Uterus (tissue), 4 donors: ENCODE measurements around the gene SLC4A4. TPM values are rescaled to one million over a fixed set of nuclear protein-coding genes. Genes with fewer than 3 reads are reported as not detected.

ENCODE experiments used
- DNase-seq, 2 donors: peaks; one replicate each; pipeline ENCODE4 v3.0.0-alpha.2; 2019 to 2020
- H3K27ac ChIP-seq, 2 donors: fragments of 200-600 bp; sonication (generic); 1 replicate in 1 of 2; 2 replicates in 1 of 2; pipeline ENCODE4 v1.5.1; 2016 to 2018
- H3K27me3 ChIP-seq, 2 donors: fragments of 200-600 bp; sonication (generic); one replicate each; pipeline ENCODE4 v1.5.1; 2018 to 2019; ENCODE audit warnings: control low read depth in 1 of 2
- H3K36me3 ChIP-seq, 2 donors: fragments of 200-600 bp; sonication (generic); one replicate each; pipeline ENCODE4 v1.5.1; 2019; ENCODE audit warnings: control low read depth in 1 of 2
- H3K4me1 ChIP-seq, 2 donors: fragments of 200-600 bp; sonication (generic); one replicate each; pipeline ENCODE4 v1.5.1; 2018 to 2019; ENCODE audit warnings: control low read depth in 1 of 2
- H3K4me3 ChIP-seq, 2 donors: fragments of 200-600 bp; sonication (generic); 1 replicate in 1 of 2; 2 replicates in 1 of 2; pipeline ENCODE4 v1.5.1; 2018 to 2019; ENCODE audit warnings: mild to moderate bottlenecking in 1 of 2
- H3K9me3 ChIP-seq, 2 donors: fragments of 200-600 bp; sonication (generic); one replicate each; pipeline ENCODE4 v1.5.1; 2019; ENCODE audit warnings: control low read depth in 1 of 2
- POLR2A ChIP-seq, 2 donors: fragments of 450-650 bp; IDR thresholded peaks; one replicate each; pipeline ENCODE4 v1.6.1; 2016; ENCODE audit warnings: antibody characterized with exemption in 2 of 2, mild to moderate bottlenecking in 1 of 2, moderate library complexity in 1 of 2
- intact Hi-C: fragments of 100-400 bp; cut with DNase I; formaldehyde crosslinking; loops from one replicate; pipeline ENCODE4 v1.15.1; 2023; ENCODE audit warnings: low total_unique reads
- total RNA-seq, 4 donors: library from RNA; depleted of rRNA in 3 of 4; stranded (reverse); fragments of >200 nt in 3 of 4; gene quantifications; one replicate each; pipeline versions ENCODE4 v1.1.0 to v1.2.4, GENCODE V29; 2014 to 2023
- TF ChIP-seq, protein P1 (sequence below), 4 experiments: fragments of 200-600 bp in 2 of 4; fragments of 450-650 bp in 2 of 4; sonication (generic) in 2 of 4; IDR thresholded peaks; one replicate each; pipeline ENCODE4 v1.5.1; 2016 to 2019; ENCODE audit warnings: antibody characterized with exemption in 4 of 4, mild to moderate bottlenecking in 2 of 4, moderate library complexity in 1 of 4
- donor health status: DM: yes; HTN: yes; CAD: no.

The SLC4A4 gene
- total RNA-seq, 4 donors from 2014 or later: 0.29 to 9.0 (median 0.87) TPM

DNA sequence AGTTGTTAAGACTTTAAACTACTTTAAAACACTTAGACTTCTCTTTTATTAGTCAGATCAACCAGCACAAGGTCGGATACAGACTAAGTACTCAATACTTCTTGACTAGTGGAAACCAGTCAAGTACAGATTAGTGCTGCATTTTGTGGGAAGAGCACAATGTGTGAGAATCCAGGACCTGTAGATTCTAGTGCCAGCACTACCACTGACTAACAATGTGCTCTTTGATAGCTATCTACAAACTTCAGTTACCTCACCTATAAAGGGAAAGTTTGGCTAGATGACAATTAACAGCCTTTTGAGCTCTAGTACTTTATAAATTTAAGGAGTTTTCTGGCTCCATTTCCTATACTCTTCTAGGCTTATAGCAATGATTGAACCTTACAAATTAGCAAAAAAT lies 181.5 kb downstream of the SLC4A4 start:
- no peak for TF ChIP-seq POLR2A (IDR thresholded peaks at IDR 0.05)
- TF ChIP-seq, protein P1, sequence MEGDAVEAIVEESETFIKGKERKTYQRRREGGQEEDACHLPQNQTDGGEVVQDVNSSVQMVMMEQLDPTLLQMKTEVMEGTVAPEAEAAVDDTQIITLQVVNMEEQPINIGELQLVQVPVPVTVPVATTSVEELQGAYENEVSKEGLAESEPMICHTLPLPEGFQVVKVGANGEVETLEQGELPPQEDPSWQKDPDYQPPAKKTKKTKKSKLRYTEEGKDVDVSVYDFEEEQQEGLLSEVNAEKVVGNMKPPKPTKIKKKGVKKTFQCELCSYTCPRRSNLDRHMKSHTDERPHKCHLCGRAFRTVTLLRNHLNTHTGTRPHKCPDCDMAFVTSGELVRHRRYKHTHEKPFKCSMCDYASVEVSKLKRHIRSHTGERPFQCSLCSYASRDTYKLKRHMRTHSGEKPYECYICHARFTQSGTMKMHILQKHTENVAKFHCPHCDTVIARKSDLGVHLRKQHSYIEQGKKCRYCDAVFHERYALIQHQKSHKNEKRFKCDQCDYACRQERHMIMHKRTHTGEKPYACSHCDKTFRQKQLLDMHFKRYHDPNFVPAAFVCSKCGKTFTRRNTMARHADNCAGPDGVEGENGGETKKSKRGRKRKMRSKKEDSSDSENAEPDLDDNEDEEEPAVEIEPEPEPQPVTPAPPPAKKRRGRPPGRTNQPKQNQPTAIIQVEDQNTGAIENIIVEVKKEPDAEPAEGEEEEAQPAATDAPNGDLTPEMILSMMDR (IDR thresholded peaks at IDR 0.05): no peak
- no peaks in the 10 kb centered on the region for H3K27me3 ChIP-seq

GRCh38 chr4:71520850-71521249 lies 182.0 kb downstream of the SLC4A4 start:
- intact Hi-C loops: no loop called here
- no peak overlapping the region for H3K27ac ChIP-seq
- no peaks in the 10 kb centered on the region for H3K36me3 ChIP-seq
- TF ChIP-seq, protein P1 (IDR thresholded peaks at IDR 0.05): no peak
- no peak for TF ChIP-seq POLR2A (IDR thresholded peaks at IDR 0.05)
- H3K4me3 ChIP-seq: no peak overlapping the region
- H3K27me3 ChIP-seq: no peaks in the 10 kb centered on the region
- no peak for DNase-seq
- H3K9me3 ChIP-seq: no peaks in the 10 kb centered on the region
- H3K4me1 ChIP-seq: no peaks in the 10 kb centered on the region

More for the DNA sequence above, 181.5 kb downstream of the SLC4A4 start:
- DNase-seq: no peak
- Histone ChIP-seq H3K4me3 (no peak overlapping the region), H3K9me3 (no peaks in the 10 kb centered on the region), H3K27ac (no peak overlapping the region), H3K36me3 (no peaks in the 10 kb centered on the region), H3K4me1 (no peaks in the 10 kb centered on the region)
- intact Hi-C loops: no loop called here

DNA sequence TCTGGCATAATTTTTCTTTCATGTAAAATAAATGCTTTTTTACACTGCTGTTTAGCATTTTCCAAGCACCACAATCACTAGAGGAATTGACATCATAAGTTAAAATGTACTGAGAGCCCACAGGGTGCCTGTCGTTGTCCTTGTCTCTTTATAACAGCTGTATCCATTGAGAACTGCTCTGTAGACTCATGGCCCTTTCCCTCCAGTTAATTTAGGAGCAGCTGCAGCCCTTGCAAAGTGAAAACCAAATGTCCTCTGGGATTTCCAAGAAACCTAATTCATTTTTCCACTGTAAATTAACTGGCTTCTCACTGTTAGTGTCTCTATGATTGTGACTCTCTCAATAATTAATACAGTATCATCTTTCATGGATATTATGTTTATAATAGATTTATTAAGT lies 185.9 kb downstream of the SLC4A4 start:
- no peak for TF ChIP-seq POLR2A (IDR thresholded peaks at IDR 0.05)
- TF ChIP-seq, protein P1 (IDR thresholded peaks at IDR 0.05): no peak
- Histone ChIP-seq H3K4me3 (no peak overlapping the region), H3K27ac (no peak overlapping the region), H3K27me3 (no peaks in the 10 kb centered on the region), H3K36me3 (no peaks in the 10 kb centered on the region), H3K4me1 (no peaks in the 10 kb centered on the region), H3K9me3 (no peaks in the 10 kb centered on the region)
- intact Hi-C loops: no loop called here
- DNase-seq: no peak

DNA sequence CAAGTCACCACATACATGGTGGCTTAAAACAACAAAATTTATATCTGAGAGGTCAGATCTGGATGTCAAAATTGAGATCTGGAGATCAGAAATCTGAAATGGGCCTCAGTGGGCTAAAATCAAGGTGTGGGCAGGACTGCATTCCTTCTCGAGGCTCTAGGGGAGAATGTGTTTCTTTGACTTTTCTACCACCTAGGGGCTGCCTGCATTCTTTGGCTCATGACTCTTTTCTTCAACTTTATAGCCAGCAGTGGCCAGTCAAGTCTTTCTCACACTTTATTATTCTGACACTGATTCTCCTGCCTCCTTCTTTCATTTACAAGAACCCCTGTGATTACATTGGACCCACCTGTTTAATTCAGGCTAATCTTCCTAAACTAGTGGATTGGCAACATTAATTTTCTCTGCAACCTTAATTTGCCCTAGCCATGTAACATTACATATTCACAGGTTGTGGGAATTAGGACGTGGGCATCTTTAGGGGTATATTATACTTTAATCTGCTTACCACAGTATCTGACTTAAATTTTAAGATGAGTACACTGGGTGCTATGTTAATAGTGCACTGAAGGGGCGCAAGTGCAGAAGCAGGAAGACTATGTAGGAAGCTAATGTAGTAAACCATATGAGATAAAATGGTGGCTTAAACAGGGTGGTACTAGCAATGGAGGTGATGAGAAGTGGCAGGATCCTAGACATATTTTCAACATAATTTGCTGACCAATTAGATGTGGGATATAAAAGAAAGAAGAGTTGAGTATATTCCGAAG lies 188.0 kb downstream of the SLC4A4 start:
- intact Hi-C loops: no loop called here

DNA sequence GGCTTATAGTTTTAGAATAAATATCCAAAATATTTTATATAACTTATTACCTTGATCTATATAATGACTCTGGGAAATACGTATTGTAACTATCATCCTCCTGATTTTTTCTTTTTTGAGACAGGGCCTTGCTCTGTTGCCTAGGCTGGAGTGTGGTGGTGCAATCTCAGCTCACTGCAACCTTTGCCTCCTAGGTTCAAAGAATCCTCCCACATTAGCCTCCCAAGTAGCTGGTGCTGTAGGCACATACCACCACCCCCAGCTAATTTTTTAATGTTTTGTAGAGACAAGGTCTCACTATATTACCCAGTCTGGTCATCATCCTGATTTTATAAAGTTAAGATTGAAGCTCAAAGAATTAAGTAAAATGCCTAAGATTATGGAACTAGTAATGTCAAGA lies 193.6 kb downstream of the SLC4A4 start:
- DNase-seq: no peak
- H3K27me3 ChIP-seq: no peaks in the 10 kb centered on the region
- TF ChIP-seq POLR2A (IDR thresholded peaks at IDR 0.05): no peak
- TF ChIP-seq, protein P1 (IDR thresholded peaks at IDR 0.05): no peak
- H3K27ac ChIP-seq: no peak overlapping the region
- H3K9me3 ChIP-seq: no peaks in the 10 kb centered on the region
- no peak overlapping the region for H3K4me3 ChIP-seq
- no peaks in the 10 kb centered on the region for H3K36me3 ChIP-seq
- intact Hi-C loops: no loop called here
- no peaks in the 10 kb centered on the region for H3K4me1 ChIP-seq

More for the DNA sequence above, 188.0 kb downstream of the SLC4A4 start:
- H3K36me3 ChIP-seq: no peaks in the 10 kb centered on the region
- H3K9me3 ChIP-seq: no peaks in the 10 kb centered on the region
- DNase-seq: no peak
- no peak overlapping the region for H3K27ac ChIP-seq
- H3K27me3 ChIP-seq: no peaks in the 10 kb centered on the region
- H3K4me1 ChIP-seq: no peaks in the 10 kb centered on the region
- H3K4me3 ChIP-seq: no peak overlapping the region
- TF ChIP-seq POLR2A (IDR thresholded peaks at IDR 0.05): no peak
- TF ChIP-seq, protein P1 (IDR thresholded peaks at IDR 0.05): no peak
